Esophagus muscularis mucosa (tissue), 3 donors: ENCODE data around the gene ZNF366.

Experiments used
- CTCF ChIP-seq, 3 experiments: fragments of 200-600 bp in 2 of 3; fragments of 450-650 bp in 1 of 3; sonication (generic) in 2 of 3; IDR thresholded peaks; one replicate each; pipeline ENCODE4 v1.5.1; 2017 to 2019; ENCODE audit warnings: antibody characterized with exemption in 3 of 3, mild to moderate bottlenecking in 2 of 3, moderate library complexity in 1 of 3
- POLR2A ChIP-seq: fragments of 450-650 bp; IDR thresholded peaks from one replicate; pipeline ENCODE4 v1.6.1; 2017; ENCODE audit warnings: antibody characterized with exemption, moderate library complexity, mild to moderate bottlenecking, low read depth
- POLR2AphosphoS5 ChIP-seq, 2 donors: sonication (generic); formaldehyde crosslinking; IDR thresholded peaks; one replicate each; pipeline ENCODE4 v1.6.1; 2017; ENCODE audit warnings: antibody characterized with exemption in 2 of 2

- TF ChIP-seq CTCF (IDR thresholded peaks at IDR 0.05) (no peak), POLR2A (no peak), POLR2AphosphoS5 (IDR thresholded peaks at IDR 0.05) (no peak)
Measured at GRCh38 chr5:72397836-72398235, 109.4 kb downstream of the ZNF366 start.
